BLaER1 (cell line): ENCODE results near the gene RERG.

Source experiments
- H3K27ac ChIP-seq: shearing (Covaris generic); formaldehyde crosslinking; 2 replicates; pipeline ENCODE4 v1.8.1; 2022
- H3K27me3 ChIP-seq: shearing (Covaris generic); formaldehyde crosslinking; 2 replicates; pipeline ENCODE4 v1.8.1; 2022
- H3K36me3 ChIP-seq: shearing (Covaris generic); formaldehyde crosslinking; 2 replicates; pipeline ENCODE4 v1.8.1; 2022
- H3K4me1 ChIP-seq: shearing (Covaris generic); formaldehyde crosslinking; 2 replicates; pipeline ENCODE4 v1.8.1; 2022
- H3K4me2 ChIP-seq: shearing (Covaris generic); formaldehyde crosslinking; 2 replicates; pipeline ENCODE4 v1.8.1; 2022
- H3K4me3 ChIP-seq: shearing (Covaris generic); formaldehyde crosslinking; 2 replicates; pipeline ENCODE4 v1.8.1; 2022
- H3K9ac ChIP-seq: shearing (Covaris generic); formaldehyde crosslinking; 2 replicates; pipeline ENCODE4 v1.8.1; 2022
- H3K9me3 ChIP-seq: shearing (Covaris generic); formaldehyde crosslinking; 2 replicates; pipeline ENCODE4 v1.8.1; 2022
- H4K20me1 ChIP-seq: shearing (Covaris generic); formaldehyde crosslinking; 2 replicates; pipeline ENCODE4 v1.8.1; 2022
- Cebpa-rat ChIP-seq: shearing (Covaris generic); IDR thresholded peaks from 2 replicates; pipeline ENCODE4 v1.8.1; 2022

The RERG gene

GRCh38 chr12:15154103-15154502 lies 67.1 kb downstream of the RERG start:
- no peak overlapping the region for H3K4me3 ChIP-seq
- H4K20me1 ChIP-seq, result no peaks in the 10 kb centered on the region
- H3K27me3 ChIP-seq, result no peaks in the 10 kb centered on the region
- TF ChIP-seq Cebpa-rat, result no peak
- H3K27ac ChIP-seq, result no peak overlapping the region
- no peaks in the 10 kb centered on the region for H3K36me3 ChIP-seq
- no peaks in the 10 kb centered on the region for H3K4me1 ChIP-seq
- H3K9me3 ChIP-seq, result no peaks in the 10 kb centered on the region
- no peak overlapping the region for H3K9ac ChIP-seq
- no peak overlapping the region for H3K4me2 ChIP-seq

GRCh38 chr12:15152868-15153267 lies 68.3 kb downstream of the RERG start:
- no peaks in the 10 kb centered on the region for H3K9me3 ChIP-seq
- H4K20me1 ChIP-seq, result no peaks in the 10 kb centered on the region
- no peaks in the 10 kb centered on the region for H3K4me1 ChIP-seq

GRCh38 chr12:15152456-15152855 lies 68.8 kb downstream of the RERG start:
- no peak for TF ChIP-seq Cebpa-rat
- Histone ChIP-seq H4K20me1 (no peaks in the 10 kb centered on the region), H3K4me3 (no peak overlapping the region), H3K36me3 (no peaks in the 10 kb centered on the region), H3K27me3 (no peaks in the 10 kb centered on the region), H3K9me3 (no peaks in the 10 kb centered on the region), H3K4me1 (no peaks in the 10 kb centered on the region), H3K27ac (no peak overlapping the region), H3K9ac (no peak overlapping the region), H3K4me2 (no peak overlapping the region)

More at GRCh38 chr12:15152868-15153267, 68.3 kb downstream of the RERG start:
- no peak overlapping the region for H3K9ac ChIP-seq
- H3K4me3 ChIP-seq, result no peak overlapping the region
- H3K27ac ChIP-seq, result no peak overlapping the region
- H3K4me2 ChIP-seq, result no peak overlapping the region
- no peak for TF ChIP-seq Cebpa-rat
- H3K36me3 ChIP-seq, result no peaks in the 10 kb centered on the region
- H3K27me3 ChIP-seq, result no peaks in the 10 kb centered on the region

- Histone ChIP-seq H3K36me3 (no peaks in the 10 kb centered on the region), H3K4me3 (no peak overlapping the region), H3K27ac (no peak overlapping the region), H3K27me3 (no peaks in the 10 kb centered on the region), H3K4me1 (no peaks in the 10 kb centered on the region), H3K4me2 (no peak overlapping the region), H3K9me3 (no peaks in the 10 kb centered on the region), H4K20me1 (no peaks in the 10 kb centered on the region), H3K9ac (no peak overlapping the region)
- TF ChIP-seq Cebpa-rat, result no peak
These were observed 69.8 kb downstream of the RERG start for GRCh38 chr12:15151161-15152091.

GRCh38 chr12:15146585-15146984 lies 74.6 kb downstream of the RERG start:
- Histone ChIP-seq H3K27me3 (no peaks in the 10 kb centered on the region), H3K36me3 (no peaks in the 10 kb centered on the region), H3K4me1 (no peaks in the 10 kb centered on the region), H3K4me3 (no peak overlapping the region), H4K20me1 (no peaks in the 10 kb centered on the region), H3K9me3 (no peaks in the 10 kb centered on the region), H3K4me2 (no peak overlapping the region), H3K9ac (no peak overlapping the region), H3K27ac (no peak overlapping the region)
- TF ChIP-seq Cebpa-rat, result no peak

- Histone ChIP-seq H3K4me2 (no peak overlapping the region), H3K27ac (no peak overlapping the region), H3K36me3 (no peaks in the 10 kb centered on the region), H3K4me3 (no peak overlapping the region), H3K9ac (no peak overlapping the region), H3K9me3 (no peaks in the 10 kb centered on the region), H3K4me1 (no peaks in the 10 kb centered on the region), H3K27me3 (no peaks in the 10 kb centered on the region), H4K20me1 (no peaks in the 10 kb centered on the region)
- TF ChIP-seq Cebpa-rat, result no peak
These were observed 77.8 kb downstream of the RERG start for GRCh38 chr12:15143467-15143866.

GRCh38 chr12:15142711-15143110 lies 78.5 kb downstream of the RERG start:
- no peak overlapping the region for H3K4me3 ChIP-seq
- H3K9me3 ChIP-seq, result no peaks in the 10 kb centered on the region
- no peaks in the 10 kb centered on the region for H3K4me1 ChIP-seq
- no peak for TF ChIP-seq Cebpa-rat
- H3K36me3 ChIP-seq, result no peaks in the 10 kb centered on the region
- H3K9ac ChIP-seq, result no peak overlapping the region
- H4K20me1 ChIP-seq, result no peaks in the 10 kb centered on the region
- H3K27ac ChIP-seq, result no peak overlapping the region
- H3K4me2 ChIP-seq, result no peak overlapping the region
- H3K27me3 ChIP-seq, result no peaks in the 10 kb centered on the region

GRCh38 chr12:15131431-15131830 lies 89.8 kb downstream of the RERG start:
- Histone ChIP-seq H3K4me3 (no peak overlapping the region), H3K9ac (no peak overlapping the region), H3K27ac (no peak overlapping the region), H3K4me1 (no peaks in the 10 kb centered on the region), H3K4me2 (no peak overlapping the region), H3K9me3 (no peaks in the 10 kb centered on the region), H3K27me3 (no peaks in the 10 kb centered on the region), H3K36me3 (no peaks in the 10 kb centered on the region), H4K20me1 (no peaks in the 10 kb centered on the region)
- TF ChIP-seq Cebpa-rat, result no peak

GRCh38 chr12:15130541-15130940 lies 90.7 kb downstream of the RERG start:
- no peaks in the 10 kb centered on the region for H3K36me3 ChIP-seq
- H4K20me1 ChIP-seq, result no peaks in the 10 kb centered on the region
- H3K4me3 ChIP-seq, result no peak overlapping the region
- no peak overlapping the region for H3K27ac ChIP-seq
- no peaks in the 10 kb centered on the region for H3K4me1 ChIP-seq
- H3K4me2 ChIP-seq, result no peak overlapping the region
- no peaks in the 10 kb centered on the region for H3K27me3 ChIP-seq
- no peak for TF ChIP-seq Cebpa-rat
- no peak overlapping the region for H3K9ac ChIP-seq
- no peaks in the 10 kb centered on the region for H3K9me3 ChIP-seq

- H4K20me1 ChIP-seq, result no peaks in the 10 kb centered on the region
- H3K27me3 ChIP-seq, result no peaks in the 10 kb centered on the region
- H3K9ac ChIP-seq, result no peak overlapping the region
- H3K27ac ChIP-seq, result no peak overlapping the region
- no peaks in the 10 kb centered on the region for H3K36me3 ChIP-seq
- no peaks in the 10 kb centered on the region for H3K9me3 ChIP-seq
- no peak for TF ChIP-seq Cebpa-rat
- H3K4me1 ChIP-seq, result peaks cover 23% of the 10 kb centered on the region
- H3K4me3 ChIP-seq, result no peak overlapping the region
- H3K4me2 ChIP-seq, result no peak overlapping the region
These were observed 97.8 kb downstream of the RERG start for GRCh38 chr12:15123401-15123800.
